ENCODE results near the gene RRP7A. TPM values are rescaled to one million over a fixed set of nuclear protein-coding genes. Genes with fewer than 3 reads are reported as not detected.
"Not testable (repeated sequence)": the region's sequence is repeated elsewhere in the genome, so short reads cannot be mapped to it uniquely, and the experiment has no call there.

The RRP7A gene
- total and polyA plus RNA-seq, 2 donors (not counting 1 experiment from before 2014, with no cell fraction given), result 18.3 to 98.5 TPM

DNA sequence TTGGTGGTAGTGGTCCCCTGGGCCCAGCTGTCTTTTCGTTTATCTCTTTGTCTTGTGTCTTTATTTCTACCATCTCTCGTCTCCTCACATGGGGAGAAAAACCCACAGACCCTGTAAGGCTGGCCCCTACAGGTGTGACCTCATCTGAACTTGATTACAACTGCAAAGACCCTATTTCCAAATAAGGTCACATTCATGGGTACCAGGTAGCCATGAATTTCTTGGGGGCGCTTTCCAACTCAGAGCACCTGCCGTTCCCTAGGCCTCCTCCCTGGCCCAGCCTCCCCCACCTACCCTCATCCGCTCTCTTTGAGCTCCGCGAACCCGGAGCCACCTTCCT lies 14.0 kb upstream of the RRP7A start:
- no peaks in the 10 kb centered on the region for H3K27me3 Mint-ChIP-seq
- DNase-seq (no peak), ATAC-seq (ENCODE audit: low read depth) (no peak)
- ChIA-PET POLR2A (interaction anchor here (0.6 to 2.2 kb wide), 5 partner anchors 10 to 454 kb away, joined by 4 to 20 read pairs (median 6); partner anchors contain the start of genes POLDIP3 and SMDT1), CTCF (interaction anchor here (0.9 to 6.0 kb wide), 5 partner anchors 15 to 80 kb away, joined by 3 to 86 read pairs (median 8); partner anchors contain the start of gene POLDIP3)
- H3K27me3 ChIP-seq (replicated peaks in 1 of 4; ENCODE audit: control extremely low read depth in 1 of 4, control insufficient read depth in 3 of 4, insufficient read depth in 4 of 4, low read length in 3 of 4), result no peaks in the 10 kb centered on the region
- peak overlapping the region; percentile 92 to 93 for H3K27ac ChIP-seq (ENCODE audit: low read length in 2 of 2)
- H3K9me3 Mint-ChIP-seq (ENCODE audit: insufficient read depth), result no peaks in the 10 kb centered on the region
- WGBS (ENCODE audit: insufficient coverage), result 68% methylated on average over 8 of the region's 8 CpGs
- peak overlapping the region; percentile 67 for H3K4me2 ChIP-seq (replicated peaks; ENCODE audit: low read depth, low read length, poor library complexity, severe bottlenecking)
- H3K36me3 ChIP-seq (replicated peaks in 1 of 2; ENCODE audit: control extremely low read depth in 1 of 2, control insufficient read depth in 1 of 2, extremely low read depth in 1 of 2, insufficient read depth in 2 of 2, low read length in 1 of 2), result no peaks in the 10 kb centered on the region
- peak overlapping the region; percentile 97 for H3K27ac Mint-ChIP-seq
- TF ChIP-seq EZH2 (IDR thresholded peaks at IDR 0.05; ENCODE audit: borderline replicate concordance, insufficient read depth, low read depth, low read length, poor library complexity, severe bottlenecking), result no peak
- TF ChIP-seq, protein P1, sequence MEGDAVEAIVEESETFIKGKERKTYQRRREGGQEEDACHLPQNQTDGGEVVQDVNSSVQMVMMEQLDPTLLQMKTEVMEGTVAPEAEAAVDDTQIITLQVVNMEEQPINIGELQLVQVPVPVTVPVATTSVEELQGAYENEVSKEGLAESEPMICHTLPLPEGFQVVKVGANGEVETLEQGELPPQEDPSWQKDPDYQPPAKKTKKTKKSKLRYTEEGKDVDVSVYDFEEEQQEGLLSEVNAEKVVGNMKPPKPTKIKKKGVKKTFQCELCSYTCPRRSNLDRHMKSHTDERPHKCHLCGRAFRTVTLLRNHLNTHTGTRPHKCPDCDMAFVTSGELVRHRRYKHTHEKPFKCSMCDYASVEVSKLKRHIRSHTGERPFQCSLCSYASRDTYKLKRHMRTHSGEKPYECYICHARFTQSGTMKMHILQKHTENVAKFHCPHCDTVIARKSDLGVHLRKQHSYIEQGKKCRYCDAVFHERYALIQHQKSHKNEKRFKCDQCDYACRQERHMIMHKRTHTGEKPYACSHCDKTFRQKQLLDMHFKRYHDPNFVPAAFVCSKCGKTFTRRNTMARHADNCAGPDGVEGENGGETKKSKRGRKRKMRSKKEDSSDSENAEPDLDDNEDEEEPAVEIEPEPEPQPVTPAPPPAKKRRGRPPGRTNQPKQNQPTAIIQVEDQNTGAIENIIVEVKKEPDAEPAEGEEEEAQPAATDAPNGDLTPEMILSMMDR (IDR thresholded peaks at IDR 0.05), result no peak
- H3K4me3 ChIP-seq (ENCODE audit: control extremely low read depth in 1 of 5, extremely low read depth in 1 of 5, insufficient read depth in 1 of 5, low read depth in 2 of 5, low read length in 4 of 5), result peak overlapping the region in 4 of 5 experiments; percentile 37 to 54 (median 53)
- H3K79me2 ChIP-seq (ENCODE audit: control insufficient read depth, insufficient read depth, low read length), result no peaks in the 10 kb centered on the region
- peaks cover 38 to 66% of the 10 kb centered on the region in 2 donors for H3K4me1 ChIP-seq (ENCODE audit: control insufficient read depth in 2 of 2, insufficient read depth in 2 of 2, low read length in 2 of 2)
- peaks cover 67% of the 10 kb centered on the region for H3K4me1 Mint-ChIP-seq
- H3K9ac ChIP-seq (ENCODE audit: low read length), result peak overlapping the region; percentile 50
- H4K20me1 ChIP-seq (ENCODE audit: control insufficient read depth, insufficient read depth, low read length, poor library complexity, severe bottlenecking), result no peaks in the 10 kb centered on the region
- H2AFZ ChIP-seq (ENCODE audit: insufficient read depth, low read depth, low read length, poor library complexity, severe bottlenecking), result peak overlapping the region; percentile 72
- H3K9me3 ChIP-seq (ENCODE audit: control extremely low read depth in 1 of 3, control insufficient read depth in 2 of 3, insufficient read depth in 1 of 3, low read length in 2 of 3), result no peaks in the 10 kb centered on the region
- peak overlapping the region; percentile 90 for H3K4me3 Mint-ChIP-seq
- intact Hi-C loops (cut with micrococcal nuclease), result loop anchor here (1.0 kb wide), 3 partner anchors 14 to 81 kb away; partner anchors contain the start of genes POLDIP3 and RRP7A

DNA sequence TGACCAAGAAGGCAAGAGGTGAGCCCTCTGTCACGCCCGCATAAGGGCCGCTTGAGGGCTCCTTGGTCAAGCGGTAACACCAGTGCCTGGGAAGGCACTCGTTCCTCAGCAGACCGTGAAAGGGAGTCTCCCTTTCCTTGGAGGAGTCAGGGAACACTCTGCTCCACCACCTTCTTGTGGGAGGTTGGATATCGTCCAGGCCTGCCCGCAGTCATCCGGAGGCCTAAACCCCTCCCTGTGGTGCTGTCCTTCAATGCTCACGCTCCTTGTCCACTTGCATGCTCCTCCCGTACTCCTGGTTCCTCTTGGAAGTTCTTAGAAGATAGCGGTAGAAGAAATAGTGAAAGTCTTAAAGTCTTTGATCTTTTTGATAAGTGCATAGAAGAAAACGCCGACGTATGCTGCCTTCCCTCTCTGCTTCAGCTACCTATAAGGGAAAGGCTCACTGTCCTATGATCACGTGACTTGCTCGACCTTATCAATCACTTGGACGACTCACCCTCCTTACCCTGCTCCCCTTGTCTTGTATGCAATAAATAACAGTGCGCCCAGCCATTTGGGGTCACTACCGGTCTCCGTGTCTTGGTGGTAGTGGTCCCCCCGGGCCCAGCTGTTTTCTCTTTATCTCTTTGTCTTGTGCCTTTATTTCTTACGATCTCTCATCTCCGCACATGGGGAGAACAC lies 11.9 kb upstream of the RRP7A start:
- H4K20me1 ChIP-seq (ENCODE audit: control insufficient read depth, insufficient read depth, low read length, poor library complexity, severe bottlenecking); H3K27me3 Mint-ChIP-seq; H3K79me2 ChIP-seq (ENCODE audit: control insufficient read depth, insufficient read depth, low read length); H3K27me3 ChIP-seq (replicated peaks in 1 of 4; ENCODE audit: control extremely low read depth in 1 of 4, control insufficient read depth in 3 of 4, insufficient read depth in 4 of 4, low read length in 3 of 4); DNase-seq; H3K9me3 Mint-ChIP-seq (ENCODE audit: insufficient read depth); H2AFZ ChIP-seq (ENCODE audit: insufficient read depth, low read depth, low read length, poor library complexity, severe bottlenecking); H3K4me3 Mint-ChIP-seq; H3K9me3 ChIP-seq (ENCODE audit: control extremely low read depth in 1 of 3, control insufficient read depth in 2 of 3, insufficient read depth in 1 of 3, low read length in 2 of 3); H3K4me2 ChIP-seq (replicated peaks; ENCODE audit: low read depth, low read length, poor library complexity, severe bottlenecking); H3K4me3 ChIP-seq (ENCODE audit: control extremely low read depth in 1 of 5, extremely low read depth in 1 of 5, insufficient read depth in 1 of 5, low read depth in 2 of 5, low read length in 4 of 5); intact Hi-C loops (cut with micrococcal nuclease); ATAC-seq (ENCODE audit: low read depth); H3K27ac ChIP-seq (ENCODE audit: low read length in 2 of 2); H3K36me3 ChIP-seq (replicated peaks in 1 of 2; ENCODE audit: control extremely low read depth in 1 of 2, control insufficient read depth in 1 of 2, extremely low read depth in 1 of 2, insufficient read depth in 2 of 2, low read length in 1 of 2); H3K9ac ChIP-seq (ENCODE audit: low read length): not testable (repeated sequence)
- 94% methylated on average over 21 of the region's 24 CpGs for WGBS (ENCODE audit: insufficient coverage)
- H3K4me1 ChIP-seq (ENCODE audit: control insufficient read depth in 2 of 2, insufficient read depth in 2 of 2, low read length in 2 of 2), result peaks cover 21 to 47% of the 10 kb centered on the region in 2 donors
- CTCF ChIA-PET, result interaction anchor here (0.6 to 6.0 kb wide), 5 partner anchors 11 to 87 kb away, joined by 3 to 86 read pairs (median 4); no protein-coding TSS in a partner anchor
- Mint-ChIP-seq H3K4me1 (peaks cover 48% of the 10 kb centered on the region), H3K27ac (peak overlapping the region; percentile 71)
- POLR2A ChIA-PET, result interaction anchor here (0.8 kb wide), 1 partner anchor 10 kb away, joined by 4 read pairs; no protein-coding TSS in a partner anchor

DNA sequence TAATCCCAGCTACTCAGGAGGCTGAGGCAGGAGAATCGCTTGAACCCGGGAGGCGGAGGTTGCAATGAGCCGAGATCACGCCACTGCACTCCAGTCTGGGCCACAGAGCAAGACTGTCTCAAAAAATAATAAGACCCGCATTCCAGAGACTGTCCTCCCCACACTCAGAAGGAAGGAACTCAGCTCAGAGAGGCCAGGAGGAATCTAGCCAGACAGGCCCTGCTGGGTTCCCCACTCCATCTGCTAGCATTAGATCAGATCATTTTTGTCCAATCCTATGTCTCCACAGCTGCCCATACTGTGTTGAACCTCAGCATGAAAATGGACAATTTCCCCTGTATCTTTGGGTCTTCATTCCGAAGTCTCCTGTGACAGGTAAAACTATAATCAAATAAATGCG lies 9.8 kb upstream of the RRP7A start:
- WGBS (ENCODE audit: insufficient coverage), result 86% methylated on average over 7 of the region's 8 CpGs
- peak overlapping the region; percentile 64 for H3K27ac Mint-ChIP-seq

More for the DNA sequence above, 9.8 kb upstream of the RRP7A start:
- peaks cover 10 to 29% of the 10 kb centered on the region in 2 donors for H3K4me1 ChIP-seq (ENCODE audit: control insufficient read depth in 2 of 2, insufficient read depth in 2 of 2, low read length in 2 of 2)
- H3K4me3 Mint-ChIP-seq; H3K79me2 ChIP-seq (ENCODE audit: control insufficient read depth, insufficient read depth, low read length); H3K9me3 Mint-ChIP-seq (ENCODE audit: insufficient read depth); H3K27ac ChIP-seq (ENCODE audit: low read length in 2 of 2); H3K4me2 ChIP-seq (replicated peaks; ENCODE audit: low read depth, low read length, poor library complexity, severe bottlenecking); H3K27me3 Mint-ChIP-seq; ATAC-seq (ENCODE audit: low read depth); DNase-seq; H3K27me3 ChIP-seq (replicated peaks in 1 of 4; ENCODE audit: control extremely low read depth in 1 of 4, control insufficient read depth in 3 of 4, insufficient read depth in 4 of 4, low read length in 3 of 4); H3K4me3 ChIP-seq (ENCODE audit: control extremely low read depth in 1 of 5, extremely low read depth in 1 of 5, insufficient read depth in 1 of 5, low read depth in 2 of 5, low read length in 4 of 5); H2AFZ ChIP-seq (ENCODE audit: insufficient read depth, low read depth, low read length, poor library complexity, severe bottlenecking); H3K9ac ChIP-seq (ENCODE audit: low read length); H3K9me3 ChIP-seq (ENCODE audit: control extremely low read depth in 1 of 3, control insufficient read depth in 2 of 3, insufficient read depth in 1 of 3, low read length in 2 of 3); H4K20me1 ChIP-seq (ENCODE audit: control insufficient read depth, insufficient read depth, low read length, poor library complexity, severe bottlenecking); H3K36me3 ChIP-seq (replicated peaks in 1 of 2; ENCODE audit: control extremely low read depth in 1 of 2, control insufficient read depth in 1 of 2, extremely low read depth in 1 of 2, insufficient read depth in 2 of 2, low read length in 1 of 2): not testable (repeated sequence)
- ChIA-PET CTCF (interaction anchor here (1.3 to 6.0 kb wide), 2 partner anchors 9 to 19 kb away, joined by 3 to 86 read pairs; no protein-coding TSS in a partner anchor), POLR2A (interaction anchor here (0.6 to 1.2 kb wide), 5 partner anchors 17 to 461 kb away, joined by 3 to 6 read pairs (median 3); no protein-coding TSS in a partner anchor)
- intact Hi-C loops (cut with micrococcal nuclease), result loop anchor here (5.0 kb wide), 1 partner anchor 33 kb away; no protein-coding TSS in a partner anchor
- H3K4me1 Mint-ChIP-seq, result peaks cover 34% of the 10 kb centered on the region

Measured in B cell (primary cell).